SK-N-SH (cell line): ENCODE data around the gene PSMB1. TPM values are rescaled to one million over a fixed set of nuclear protein-coding genes. Genes with fewer than 3 reads are reported as not detected.

Experiments
- CTCF ChIA-PET: fragments of 300-600, 350-600 bp; formaldehyde crosslinking; extraction: SDS; loops from one replicate; lab custom pipeline; 2021; lab: Yijun Ruan, JAX
- POLR2A ChIA-PET: fragments of 350-600 bp; sonication (Branson Sonifier 250); formaldehyde crosslinking; extraction: SDS; loops from one replicate; lab custom pipeline; 2020; ENCODE audit warnings: antibody characterized with exemption, inconsistent platforms; lab: Yijun Ruan, JAX
- DNase-seq: peaks from one replicate; pipeline ENCODE4 v3.0.0; 2012
- H2AFZ ChIP-seq: fragments of 200-600 bp; sonication (generic); 2 replicates; pipeline ENCODE4 v1.8.1; 2016; ENCODE audit warnings: antibody characterized with exemption, mild to moderate bottlenecking, low read depth
- H3F3A ChIP-seq: fragments of 200-600 bp; sonication (generic); replicated peaks from 2 replicates; pipeline ENCODE3; 2016; ENCODE audit warnings: antibody characterized with exemption, mild to moderate bottlenecking; ENCODE audit not compliant: insufficient read depth
- H3K27ac ChIP-seq, 2 experiments: fragments of 200-500 bp in 1 of 2; fragments of 200-600 bp in 1 of 2; sonication (Bioruptor generic) in 1 of 2; sonication (generic), shearing (Covaris generic) in 1 of 2; 2 replicates each; pipeline versions ENCODE4 v1.5.1 to v1.6.1; 2014 to 2016; ENCODE audit warnings: low read depth in 2 of 2, inconsistent platforms in 1 of 2, low read length in 1 of 2, mild to moderate bottlenecking in 1 of 2, mixed read lengths in 1 of 2
- H3K27me3 ChIP-seq: fragments of 200-600 bp; sonication (generic), shearing (Covaris generic); 2 replicates; pipeline ENCODE4 v1.6.1; 2016; ENCODE audit warnings: mixed run types; ENCODE audit not compliant: insufficient read depth
- H3K36me3 ChIP-seq, 2 experiments: fragments of 200-500 bp in 1 of 2; fragments of 200-600 bp in 1 of 2; sonication (Bioruptor generic) in 1 of 2; sonication (generic) in 1 of 2; replicated peaks in 1 of 2; 2 replicates each; pipeline versions ENCODE3 to v1.5.1; 2014 to 2016; ENCODE audit warnings: low read length in 1 of 2, mild to moderate bottlenecking in 1 of 2; ENCODE audit not compliant: insufficient read depth in 2 of 2, control insufficient read depth in 1 of 2
- H3K4me1 ChIP-seq, 2 experiments: fragments of 200-500 bp in 1 of 2; fragments of 200-600 bp in 1 of 2; sonication (Bioruptor generic) in 1 of 2; sonication (generic), shearing (Covaris generic) in 1 of 2; 2 replicates each; pipeline versions ENCODE4 v1.5.1 to v1.6.1; 2014 to 2016; ENCODE audit warnings: low read depth in 1 of 2, low read length in 1 of 2, mixed run types in 1 of 2; ENCODE audit not compliant: insufficient read depth in 2 of 2, control insufficient read depth in 1 of 2
- H3K4me2 ChIP-seq: fragments of 200-600 bp; sonication (generic), shearing (Covaris generic); 2 replicates; pipeline ENCODE4 v1.6.1; 2017; ENCODE audit warnings: mixed run types
- H3K4me3 ChIP-seq, 2 experiments: fragments of 200-500 bp in 1 of 2; fragments of 200-600 bp in 1 of 2; sonication (Bioruptor generic) in 1 of 2; sonication (generic), shearing (Covaris generic) in 1 of 2; 2 replicates each; pipeline versions ENCODE4 v1.5.1 to v1.8.1; 2014 to 2016; ENCODE audit warnings: low read depth in 2 of 2, inconsistent platforms in 1 of 2, low read length in 1 of 2, mild to moderate bottlenecking in 1 of 2, mixed read lengths in 1 of 2, moderate library complexity in 1 of 2
- H3K79me2 ChIP-seq: fragments of 200-600 bp; sonication (generic); 2 replicates; pipeline ENCODE4 v1.8.1; 2017; ENCODE audit warnings: mild to moderate bottlenecking; ENCODE audit not compliant: insufficient read depth
- H3K9ac ChIP-seq: fragments of 200-600 bp; sonication (generic); 2 replicates; pipeline ENCODE4 v1.6.1; 2017; ENCODE audit warnings: mixed run types
- H3K9me2 ChIP-seq: fragments of 200-600 bp; sonication (generic); 2 replicates; pipeline ENCODE4 v1.6.1; 2017; ENCODE audit warnings: mixed run types
- H3K9me3 ChIP-seq: fragments of 200-600 bp; sonication (generic); 2 replicates; pipeline ENCODE4 v1.6.1; 2017; ENCODE audit warnings: mixed run types, mild to moderate bottlenecking, moderate library complexity
- H4K20me1 ChIP-seq: fragments of 200-600 bp; sonication (generic); 2 replicates; pipeline ENCODE4 v1.6.1; 2017; ENCODE audit warnings: mild to moderate bottlenecking, mixed run types; ENCODE audit not compliant: insufficient read depth
- CHD2 ChIP-seq: fragments of 150-350 bp; IDR thresholded peaks from 2 replicates; pipeline ENCODE4 v1.6.1; 2018; ENCODE audit warnings: low read length; ENCODE audit not compliant: partially characterized antibody
- CTCF ChIP-seq: fragments of 200-600 bp; sonication (generic); IDR thresholded peaks from 2 replicates; pipeline ENCODE4 v1.6.1; 2017; ENCODE audit warnings: antibody characterized with exemption, mild to moderate bottlenecking, moderate library complexity
- FOSL2 ChIP-seq: IDR thresholded peaks from 2 replicates; pipeline ENCODE4 v1.4.0; 2012; ENCODE audit warnings: low read depth, mild to moderate bottlenecking, moderate library complexity, borderline replicate concordance
- GABPA ChIP-seq: IDR thresholded peaks from 2 replicates; pipeline ENCODE4 v1.4.0; 2012; ENCODE audit warnings: low read depth, mild to moderate bottlenecking
- GATA2 ChIP-seq: sonication (generic); formaldehyde crosslinking; IDR thresholded peaks from 2 replicates; pipeline ENCODE4 v1.5.0; 2020; ENCODE audit warnings: mild to moderate bottlenecking, missing genetic modification reagents
- MXI1 ChIP-seq: IDR thresholded peaks from 2 replicates; pipeline ENCODE4 v1.6.1; 2012; ENCODE audit warnings: mild to moderate bottlenecking, low read depth, low read length, improper control_type of control experiment
- NRF1 ChIP-seq: IDR thresholded peaks from 2 replicates; pipeline ENCODE4 v1.6.1; 2012; ENCODE audit warnings: low read depth, mild to moderate bottlenecking, low read length
- PBX3 ChIP-seq: IDR thresholded peaks from 2 replicates; pipeline ENCODE4; 2012
- RAD21 ChIP-seq: IDR thresholded peaks from 2 replicates; pipeline ENCODE4 v1.6.1; 2012; ENCODE audit warnings: mild to moderate bottlenecking, low read length
- RCOR1 ChIP-seq: fragments of 150-350 bp; IDR thresholded peaks from 2 replicates; pipeline ENCODE4 v1.6.1; 2017; ENCODE audit warnings: antibody characterized with exemption, low read length
- REST ChIP-seq: IDR thresholded peaks from 2 replicates; pipeline ENCODE4 v1.6.1; 2012; ENCODE audit warnings: mild to moderate bottlenecking, low read depth, low read length, moderate library complexity
- RFX5 ChIP-seq: IDR thresholded peaks from 2 replicates; pipeline ENCODE4 v1.6.1; 2012; ENCODE audit warnings: mild to moderate bottlenecking, improper control_type of control experiment, low read length
- RXRA ChIP-seq: IDR thresholded peaks from 2 replicates; pipeline ENCODE4 v1.4.0; 2012; ENCODE audit warnings: low read depth, mild to moderate bottlenecking, borderline replicate concordance
- TAF1 ChIP-seq: IDR thresholded peaks from 2 replicates; pipeline ENCODE4 v1.6.1; 2012; ENCODE audit warnings: low read depth, mild to moderate bottlenecking, low read length, moderate library complexity, borderline replicate concordance
- TCF12 ChIP-seq: IDR thresholded peaks from 2 replicates; pipeline ENCODE4 v1.4.0; 2012
- TEAD4 ChIP-seq: IDR thresholded peaks from 2 replicates; pipeline ENCODE4 v1.4.0; 2012; ENCODE audit warnings: mild to moderate bottlenecking, borderline replicate concordance; ENCODE audit not compliant: insufficient read depth
- USF1 ChIP-seq: IDR thresholded peaks from 2 replicates; pipeline ENCODE4 v1.4.0; 2012; ENCODE audit warnings: low read depth, borderline replicate concordance
- USF2 ChIP-seq: fragments of 150-350 bp; IDR thresholded peaks from 2 replicates; pipeline ENCODE4 v1.6.1; 2017; ENCODE audit warnings: antibody characterized with exemption, low read length, low read depth, borderline replicate concordance
- ZBTB33 ChIP-seq: IDR thresholded peaks from 2 replicates; pipeline ENCODE4 v1.4.0; 2012; ENCODE audit warnings: low read depth, borderline replicate concordance
- WGBS: methylation state at CpG from one replicate; pipeline ENCODE4 v1.1.6; 2017; ENCODE audit warnings: low lambda C conversion rate; 5-methylcytosine and 5-hydroxymethylcytosine counted together
- polyA plus RNA-seq, 3 experiments: library from polyadenylated mRNA; depleted of rRNA; stranded (reverse); fragments of >200 nt; gene quantifications; 2 replicates each; pipeline ENCODE4 v1.2.3, GENCODE V29; 2012

Gene PSMB1
- polyA plus RNA-seq, 1 of the 3 experiments (the other 2 are of a cell fraction) = 588 TPM

GRCh38 chr6:170590725-170591124, 37.6 kb upstream of the PSMB1 start:
- no peak overlapping the region for H3K27ac ChIP-seq
- 15% methylated on average over 1 of the region's 1 CpG for WGBS
- DNase-seq = no peak
- no peak overlapping the region for H3K4me3 ChIP-seq
- H3K4me2 ChIP-seq = no peak overlapping the region
- no peaks in the 10 kb centered on the region for H3K4me1 ChIP-seq
- ChIA-PET CTCF (no interaction called here), POLR2A (no interaction called here)
- H4K20me1 ChIP-seq = no peaks in the 10 kb centered on the region
- peaks cover 7% of the 10 kb centered on the region; the same call in 1 of the 2 replicates for H3K9me3 ChIP-seq
- H3K36me3 ChIP-seq = no peaks in the 10 kb centered on the region
- no peak overlapping the region for H2AFZ ChIP-seq
- H3K79me2 ChIP-seq = no peaks in the 10 kb centered on the region
- H3K9me2 ChIP-seq = no peaks in the 10 kb centered on the region
- no peaks in the 10 kb centered on the region for H3F3A ChIP-seq
- no peaks in the 10 kb centered on the region for H3K27me3 ChIP-seq
- no peak for TF ChIP-seq RFX5
- TF ChIP-seq FOSL2 = no peak
- TF ChIP-seq USF2 = no peak
- TF ChIP-seq RAD21 = no peak
- TF ChIP-seq RCOR1 = no peak
- no peak for TF ChIP-seq MXI1
- no peak for TF ChIP-seq TEAD4
- TF ChIP-seq NRF1 = no peak
- TF ChIP-seq USF1 = no peak
- TF ChIP-seq GABPA = no peak
- TF ChIP-seq GATA2 (CRISPR knock-in tag) = no peak
- TF ChIP-seq TAF1 = no peak
- TF ChIP-seq PBX3 = no peak
- TF ChIP-seq ZBTB33 = no peak
- TF ChIP-seq TCF12 = no peak
- TF ChIP-seq CTCF = no peak
- no peak for TF ChIP-seq RXRA
- TF ChIP-seq REST = no peak
- TF ChIP-seq CHD2 = no peak
- no peak overlapping the region for H3K9ac ChIP-seq
